KG1 (cell line): ENCODE results near the gene IL5RA.

Experiments used
- DNase-seq: peaks from one replicate; lab custom pipeline; 2025; lab: John Stamatoyannopoulos, UW

The IL5RA gene

DNA sequence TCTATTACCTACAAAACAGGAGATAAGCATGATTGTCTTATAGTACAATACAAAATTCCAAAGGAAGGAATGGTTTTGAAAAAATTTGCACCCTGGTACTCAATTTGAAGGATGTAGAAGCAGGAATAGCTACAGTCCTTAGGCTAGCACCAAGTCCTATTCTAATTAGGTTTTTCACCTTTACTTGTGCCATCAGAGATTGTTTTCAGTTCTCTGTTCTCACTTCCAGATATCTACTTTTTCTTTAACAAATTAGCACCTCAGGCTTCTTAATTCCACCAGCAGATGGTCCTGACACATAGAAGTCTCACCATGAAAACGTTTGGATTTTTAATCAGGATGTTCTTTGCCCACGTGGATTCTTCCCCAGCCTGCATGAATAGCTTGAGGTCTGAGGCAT, 43.8 kb downstream of the IL5RA start:
- DNase-seq = no peak

DNA sequence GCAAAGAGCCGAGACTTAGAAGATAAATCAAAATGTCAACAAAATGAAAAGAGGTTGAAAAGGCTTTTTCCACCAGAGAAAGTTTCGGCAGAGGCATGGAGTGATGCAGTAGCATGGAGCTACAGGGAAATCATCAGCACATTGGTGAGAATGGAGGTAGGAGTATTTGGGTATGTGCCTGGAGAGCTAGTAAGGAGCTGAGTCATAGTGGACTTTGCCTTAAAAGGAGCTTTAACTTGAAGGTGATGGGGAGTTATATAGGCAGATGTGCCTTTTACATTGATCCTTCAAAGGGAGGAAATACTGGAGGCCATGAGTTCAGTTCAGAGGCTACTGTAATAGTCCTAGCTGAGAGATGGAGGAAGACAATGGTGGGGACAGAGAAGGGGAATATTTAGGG, 44.3 kb downstream of the IL5RA start:
- DNase-seq = no peak

GRCh38 chr3:3064297-3064696, 45.9 kb downstream of the IL5RA start:
- no peak for DNase-seq

DNA sequence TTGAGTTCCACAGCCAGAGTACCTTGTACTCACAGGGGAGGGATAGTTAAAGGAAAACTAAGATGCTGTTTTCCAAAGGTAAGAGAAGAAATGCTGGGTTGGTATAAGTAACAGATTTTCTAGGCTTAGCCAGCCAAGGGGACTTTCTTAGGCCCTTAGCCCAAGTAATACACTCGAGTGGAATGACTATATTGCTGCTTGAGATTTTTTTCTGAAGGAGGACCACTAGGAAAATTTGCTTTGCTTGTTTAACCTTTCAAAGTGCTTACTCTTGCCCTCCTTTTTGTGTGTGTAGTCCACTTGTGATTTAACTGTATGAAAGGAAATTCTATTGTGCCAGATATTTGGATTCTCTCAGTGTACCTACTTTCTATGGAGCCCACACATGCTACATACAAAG, 50.5 kb downstream of the IL5RA start:
- DNase-seq = no peak

- no peak for DNase-seq
Observed at GRCh38 chr3:3053974-3054373, 56.2 kb downstream of the IL5RA start.

GRCh38 chr3:3038201-3038991, 71.8 kb downstream of the IL5RA start:
- DNase-seq = no peak

GRCh38 chr3:3037156-3037555, 73.0 kb downstream of the IL5RA start:
- no peak for DNase-seq

DNA sequence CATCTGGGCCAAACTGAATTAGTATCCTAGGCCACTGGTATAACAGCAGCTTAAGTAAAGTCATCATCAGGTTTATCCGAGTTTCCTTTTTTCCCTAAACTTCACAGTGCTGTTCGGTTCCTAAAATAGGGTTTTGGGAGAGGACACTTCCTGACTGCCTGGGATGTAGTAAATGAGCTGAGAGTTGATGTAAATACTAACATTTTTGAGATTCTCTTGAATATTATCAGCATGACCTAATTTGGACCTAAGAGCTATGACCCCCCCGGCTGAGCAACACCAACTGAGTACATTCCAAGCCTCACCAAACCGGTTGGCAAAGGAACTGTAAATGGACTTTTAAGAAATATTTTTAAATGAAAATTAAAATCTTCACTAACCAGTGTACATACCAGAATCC, 78.8 kb downstream of the IL5RA start:
- no peak for DNase-seq

- DNase-seq = no peak
Observed at GRCh38 chr3:3027976-3028567, 82.1 kb downstream of the IL5RA start.

- no peak for DNase-seq
Observed at GRCh38 chr3:3023111-3023745, 86.9 kb downstream of the IL5RA start.

- DNase-seq = no peak
Observed at GRCh38 chr3:3020209-3020608, 90.0 kb downstream of the IL5RA start.
